Kidney epithelial cell (primary cell): ENCODE data around the gene CTIF. TPM values are rescaled to one million over a fixed set of nuclear protein-coding genes. Genes with fewer than 3 reads are reported as not detected.

Source experiments
- DNase-seq: peaks from one replicate; pipeline ENCODE4 v3.0.0-alpha.2; 2010; ENCODE audit warnings: low read depth
- H3K27me3 ChIP-seq: 2 replicates; pipeline ENCODE4 v1.6.0; 2011; ENCODE audit warnings: low read length; ENCODE audit not compliant: control insufficient read depth, insufficient read depth
- H3K36me3 ChIP-seq: 2 replicates; pipeline ENCODE4 v1.5.1; 2011; ENCODE audit warnings: low read length; ENCODE audit not compliant: control insufficient read depth, insufficient read depth
- H3K4me3 ChIP-seq: 2 replicates; pipeline ENCODE4 v1.5.1; 2011; ENCODE audit warnings: low read depth, mild to moderate bottlenecking, control low read depth, low read length
- CTCF ChIP-seq: IDR thresholded peaks from 2 replicates; pipeline ENCODE4 v1.5.1; 2011; ENCODE audit warnings: mild to moderate bottlenecking, moderate library complexity, low read length, control low read depth, inconsistent platforms; ENCODE audit not compliant: insufficient read depth, poor library complexity, severe bottlenecking
- total RNA-seq: library from RNA; depleted of rRNA; stranded (reverse); fragments of >200 nt; gene quantifications from 2 replicates; pipeline ENCODE4 v1.2.3, GENCODE V29; 2015

The CTIF gene
- total RNA-seq, 1 donor from 2014 or later = 24.3 TPM

DNA sequence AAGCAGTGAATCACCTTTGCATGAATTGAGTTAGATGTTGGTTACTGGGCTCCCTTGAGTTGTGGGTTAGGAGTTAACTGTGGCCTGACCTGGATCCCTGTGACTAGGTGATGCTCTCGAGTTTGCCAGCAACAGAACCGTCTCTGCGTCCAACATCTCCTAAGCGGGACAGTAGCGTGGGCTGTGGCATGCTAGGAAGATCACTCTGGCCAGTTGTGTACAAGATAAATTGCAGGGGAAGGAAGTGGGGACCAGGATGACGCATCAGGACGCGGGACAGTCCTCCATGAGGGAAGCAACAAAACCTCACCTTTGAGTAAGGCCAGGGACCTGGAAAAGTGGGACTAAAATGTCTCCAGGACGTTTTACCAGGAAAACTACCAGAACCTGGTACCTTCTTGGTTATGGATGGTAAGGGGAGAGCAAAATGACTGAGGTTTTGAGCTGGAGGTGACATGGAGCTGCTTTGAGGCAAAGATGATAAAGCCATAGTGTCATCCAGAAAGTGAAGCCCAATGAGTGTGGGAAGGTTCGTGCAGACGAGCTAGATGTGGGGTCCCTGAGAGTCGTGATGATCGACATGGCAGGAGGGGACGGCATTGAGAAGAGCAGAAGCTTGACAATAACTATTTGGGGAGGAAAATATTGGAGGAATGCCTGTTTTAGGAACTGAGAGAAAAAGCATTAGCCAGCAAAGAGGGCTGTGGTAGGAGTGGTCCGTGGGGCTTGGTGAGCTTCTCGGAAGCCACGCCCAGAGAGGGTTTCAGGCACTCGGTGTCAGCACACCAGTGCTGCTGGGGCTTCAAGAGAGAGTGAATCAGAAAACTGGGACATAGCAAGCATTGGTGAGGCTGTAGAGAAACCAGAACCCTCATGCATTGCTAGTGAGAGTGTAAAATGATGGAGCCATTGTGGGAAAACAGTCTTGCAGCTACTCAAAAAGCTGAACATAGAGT, 316.9 kb downstream of the CTIF start:
- Histone ChIP-seq H3K36me3 (no peaks in the 10 kb centered on the region), H3K4me3 (no peak overlapping the region), H3K27me3 (no peaks in the 10 kb centered on the region)
- no peak for DNase-seq
- no peak for TF ChIP-seq CTCF

DNA sequence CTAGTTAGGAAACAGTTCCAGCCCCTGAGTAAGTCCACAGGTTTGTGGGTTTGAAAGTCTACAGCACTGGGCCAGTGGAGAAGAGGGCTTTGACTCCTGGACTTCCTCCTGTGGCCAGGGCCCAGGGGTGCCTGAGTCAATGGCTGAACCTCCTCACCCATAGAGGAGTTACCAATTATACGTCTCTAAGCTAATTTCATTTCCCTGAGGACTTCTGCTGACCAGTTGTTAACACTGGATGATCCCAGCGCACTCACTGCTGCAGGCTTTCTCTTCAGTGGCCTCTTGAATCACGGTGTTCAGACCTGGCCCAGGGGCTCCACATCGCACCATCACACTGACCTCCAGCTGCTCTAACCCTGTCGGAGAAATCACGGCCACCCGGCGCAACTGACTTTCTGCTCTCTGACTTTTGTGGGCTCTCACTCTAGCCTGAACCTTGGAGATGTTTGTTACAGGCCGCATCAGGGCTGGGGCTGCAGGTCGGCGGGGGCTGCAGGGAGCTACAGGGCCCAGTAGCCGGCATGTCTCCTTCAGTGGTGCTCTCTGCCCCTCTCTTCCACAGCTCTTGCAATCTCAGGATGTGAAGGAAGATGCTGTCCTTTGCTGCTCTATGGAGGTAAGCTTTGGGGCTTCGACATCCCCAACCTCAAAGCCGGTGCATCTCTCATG, 318.3 kb downstream of the CTIF start:
- H3K36me3 ChIP-seq = no peaks in the 10 kb centered on the region
- no peak for TF ChIP-seq CTCF

GRCh38 chr18:48858676-48859075, 319.8 kb downstream of the CTIF start:
- Histone ChIP-seq H3K4me3 (no peak overlapping the region), H3K27me3 (no peaks in the 10 kb centered on the region), H3K36me3 (no peaks in the 10 kb centered on the region)
- no peak for TF ChIP-seq CTCF
- no peak for DNase-seq

More for the DNA sequence above, 318.3 kb downstream of the CTIF start:
- H3K27me3 ChIP-seq = no peaks in the 10 kb centered on the region
- no peak for DNase-seq
- H3K4me3 ChIP-seq = no peak overlapping the region

- no peak for TF ChIP-seq CTCF
- no peaks in the 10 kb centered on the region for H3K36me3 ChIP-seq
- no peaks in the 10 kb centered on the region for H3K27me3 ChIP-seq
- DNase-seq = no peak
- H3K4me3 ChIP-seq = no peak overlapping the region
These were observed 320.8 kb downstream of the CTIF start for GRCh38 chr18:48859311-48860268.

DNA sequence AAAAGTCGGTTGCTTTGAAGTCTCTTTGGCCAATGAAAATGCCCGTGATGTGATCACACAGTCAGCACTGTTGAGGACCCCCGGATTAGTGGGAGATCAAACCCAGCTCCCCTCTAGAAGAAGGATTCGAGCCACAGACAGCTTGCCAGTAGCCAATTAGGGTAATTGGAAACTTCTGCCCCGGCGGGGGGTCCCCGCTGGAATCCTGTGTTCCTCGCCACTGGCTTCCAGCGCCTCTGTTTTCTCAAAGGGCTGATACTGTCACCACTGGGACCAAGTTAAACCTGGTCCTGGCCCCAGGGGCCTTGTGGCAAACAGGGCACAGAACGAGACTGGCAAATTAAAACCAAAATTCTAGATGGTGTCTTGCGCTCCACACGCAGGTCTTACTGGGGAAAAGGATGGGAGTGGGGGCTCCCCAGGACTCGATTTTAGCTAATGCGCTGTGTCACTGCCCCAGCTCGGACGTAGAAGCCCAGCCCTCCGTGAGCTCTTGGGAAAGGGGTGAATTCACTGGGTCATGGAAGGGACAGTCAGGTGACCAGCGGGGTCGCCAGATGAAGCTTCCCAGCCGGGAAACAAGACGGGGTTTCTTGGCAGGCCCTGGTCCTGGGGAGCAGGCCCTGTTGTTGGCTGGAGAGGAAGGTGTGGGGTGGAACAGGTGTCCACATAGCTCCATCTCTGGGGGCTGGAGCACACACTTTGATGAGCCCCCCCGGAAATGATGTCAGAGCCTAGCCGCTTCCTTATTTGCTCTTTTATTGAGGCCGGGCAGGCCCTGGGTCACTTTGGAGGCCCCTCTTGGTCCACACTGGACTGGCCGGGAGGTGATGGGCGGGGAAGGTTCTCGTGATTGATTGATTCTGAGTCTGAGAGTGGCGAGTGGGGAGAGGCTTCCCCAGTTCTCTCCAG, 321.7 kb downstream of the CTIF start:
- TF ChIP-seq CTCF = no peak
- no peak for DNase-seq
- Histone ChIP-seq H3K27me3 (no peaks in the 10 kb centered on the region), H3K36me3 (no peaks in the 10 kb centered on the region), H3K4me3 (no peak overlapping the region)
